PC-3 (cell line): ENCODE data around the gene ALKBH2.
"Not testable (repeated sequence)": the region's sequence is repeated elsewhere in the genome, so short reads cannot be mapped to it uniquely, and the experiment has no call there.

Source experiments
- EZH2 ChIP-seq: fragments of 300-600 bp; sonication (generic); IDR thresholded peaks from one replicate; pipeline ENCODE4 v1.6.1; 2017; ENCODE audit warnings: antibody characterized with exemption, mild to moderate bottlenecking, low read length; ENCODE audit not compliant: unreplicated experiment
- EZH2phosphoT487 ChIP-seq: fragments of 300-600 bp; sonication (generic); IDR thresholded peaks from 2 replicates; pipeline ENCODE4 v1.6.1; 2018; ENCODE audit warnings: mild to moderate bottlenecking, antibody characterized with exemption, low read length, borderline replicate concordance
- TF ChIP-seq, protein P1 (sequence below): fragments of 300-600 bp; sonication (generic); conservative IDR thresholded peaks from 2 replicates; pipeline ENCODE4 v1.5.1; 2017; ENCODE audit warnings: antibody characterized with exemption, low read depth, mild to moderate bottlenecking, low read length

GRCh38 chr12:109054124-109054513, 39.2 kb downstream of the ALKBH2 start:
- TF ChIP-seq, protein P1, sequence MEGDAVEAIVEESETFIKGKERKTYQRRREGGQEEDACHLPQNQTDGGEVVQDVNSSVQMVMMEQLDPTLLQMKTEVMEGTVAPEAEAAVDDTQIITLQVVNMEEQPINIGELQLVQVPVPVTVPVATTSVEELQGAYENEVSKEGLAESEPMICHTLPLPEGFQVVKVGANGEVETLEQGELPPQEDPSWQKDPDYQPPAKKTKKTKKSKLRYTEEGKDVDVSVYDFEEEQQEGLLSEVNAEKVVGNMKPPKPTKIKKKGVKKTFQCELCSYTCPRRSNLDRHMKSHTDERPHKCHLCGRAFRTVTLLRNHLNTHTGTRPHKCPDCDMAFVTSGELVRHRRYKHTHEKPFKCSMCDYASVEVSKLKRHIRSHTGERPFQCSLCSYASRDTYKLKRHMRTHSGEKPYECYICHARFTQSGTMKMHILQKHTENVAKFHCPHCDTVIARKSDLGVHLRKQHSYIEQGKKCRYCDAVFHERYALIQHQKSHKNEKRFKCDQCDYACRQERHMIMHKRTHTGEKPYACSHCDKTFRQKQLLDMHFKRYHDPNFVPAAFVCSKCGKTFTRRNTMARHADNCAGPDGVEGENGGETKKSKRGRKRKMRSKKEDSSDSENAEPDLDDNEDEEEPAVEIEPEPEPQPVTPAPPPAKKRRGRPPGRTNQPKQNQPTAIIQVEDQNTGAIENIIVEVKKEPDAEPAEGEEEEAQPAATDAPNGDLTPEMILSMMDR: not testable (repeated sequence)
- not testable (repeated sequence) for TF ChIP-seq EZH2, EZH2phosphoT487
